OCI-LY3 (cell line): Measurements from ENCODE around the gene ST8SIA2.

ENCODE experiments used
- EZH2phosphoT487 ChIP-seq: fragments of 200-600 bp; shearing (Covaris generic); IDR thresholded peaks from 2 replicates; pipeline ENCODE4 v1.6.1; 2018; ENCODE audit warnings: antibody characterized with exemption, mixed run types, low read depth
- TF ChIP-seq, protein P1 (sequence below): fragments of 200-600, 300-600 bp; sonication (generic); IDR thresholded peaks from 2 replicates; pipeline ENCODE4 v1.5.1; 2014; ENCODE audit warnings: antibody characterized with exemption, low read length, low read depth

DNA sequence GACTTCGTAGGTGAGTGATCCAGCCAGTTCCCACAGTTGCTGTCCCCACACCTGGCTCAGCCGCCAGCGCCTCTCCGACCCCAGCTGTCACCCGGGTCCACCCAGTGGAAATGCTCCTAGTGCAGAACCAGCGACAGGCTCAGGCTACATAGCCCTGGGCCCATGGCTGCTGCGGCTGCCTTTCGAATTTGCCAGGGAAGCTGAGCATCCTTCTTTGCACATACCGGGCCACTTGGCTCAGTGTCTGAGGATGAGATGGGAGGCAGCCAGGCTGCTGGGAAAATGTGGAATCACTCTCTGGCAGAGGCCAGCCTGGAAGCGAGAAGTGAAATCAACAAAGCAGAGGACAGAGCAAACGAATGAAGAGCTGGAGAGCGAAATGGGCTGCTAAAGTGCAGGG is 80.1 kb downstream of the ST8SIA2 start:
- TF ChIP-seq, protein P1, sequence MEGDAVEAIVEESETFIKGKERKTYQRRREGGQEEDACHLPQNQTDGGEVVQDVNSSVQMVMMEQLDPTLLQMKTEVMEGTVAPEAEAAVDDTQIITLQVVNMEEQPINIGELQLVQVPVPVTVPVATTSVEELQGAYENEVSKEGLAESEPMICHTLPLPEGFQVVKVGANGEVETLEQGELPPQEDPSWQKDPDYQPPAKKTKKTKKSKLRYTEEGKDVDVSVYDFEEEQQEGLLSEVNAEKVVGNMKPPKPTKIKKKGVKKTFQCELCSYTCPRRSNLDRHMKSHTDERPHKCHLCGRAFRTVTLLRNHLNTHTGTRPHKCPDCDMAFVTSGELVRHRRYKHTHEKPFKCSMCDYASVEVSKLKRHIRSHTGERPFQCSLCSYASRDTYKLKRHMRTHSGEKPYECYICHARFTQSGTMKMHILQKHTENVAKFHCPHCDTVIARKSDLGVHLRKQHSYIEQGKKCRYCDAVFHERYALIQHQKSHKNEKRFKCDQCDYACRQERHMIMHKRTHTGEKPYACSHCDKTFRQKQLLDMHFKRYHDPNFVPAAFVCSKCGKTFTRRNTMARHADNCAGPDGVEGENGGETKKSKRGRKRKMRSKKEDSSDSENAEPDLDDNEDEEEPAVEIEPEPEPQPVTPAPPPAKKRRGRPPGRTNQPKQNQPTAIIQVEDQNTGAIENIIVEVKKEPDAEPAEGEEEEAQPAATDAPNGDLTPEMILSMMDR: no peak
- TF ChIP-seq EZH2phosphoT487: no peak
